HepG2 (cell line): ENCODE data around the gene RCN1. TPM values are rescaled to one million over a fixed set of nuclear protein-coding genes. Genes with fewer than 3 reads are reported as not detected.

Source experiments
- DNMT3B ChIP-seq: conservative IDR thresholded peaks from 2 replicates; pipeline ENCODE4 v1.6.1; 2016; ENCODE audit warnings: missing biosample characterization, control low read depth
- HHEX ChIP-seq: IDR thresholded peaks from 2 replicates; pipeline ENCODE4 v1.6.1; 2016; ENCODE audit warnings: control low read depth
- HMGA1 ChIP-seq: sonication (generic); formaldehyde crosslinking; conservative IDR thresholded peaks from 2 replicates; pipeline ENCODE4 v1.4.0; 2020; ENCODE audit warnings: missing genetic modification reagents
- KLF12 ChIP-seq: sonication (generic); formaldehyde crosslinking; IDR thresholded peaks from 2 replicates; pipeline ENCODE4 v1.4.0; 2020; ENCODE audit warnings: missing genetic modification reagents, borderline replicate concordance
- KLF13 ChIP-seq: sonication (generic); formaldehyde crosslinking; IDR thresholded peaks from 2 replicates; pipeline ENCODE4 v1.4.0; 2020; ENCODE audit warnings: mild to moderate bottlenecking, missing genetic modification reagents
- POGK ChIP-seq: sonication (generic); formaldehyde crosslinking; conservative IDR thresholded peaks from 2 replicates; pipeline ENCODE4 v1.8.0; 2022; ENCODE audit warnings: mild to moderate bottlenecking, moderate library complexity, missing genetic modification reagents
- PPARG ChIP-seq: conservative IDR thresholded peaks from 2 replicates; pipeline ENCODE4 v1.6.1; 2016; ENCODE audit warnings: missing biosample characterization, missing genetic modification reagents
- RBM22 ChIP-seq: fragments of 200-400 bp; formaldehyde crosslinking; optimal IDR thresholded peaks from 2 replicates; pipeline ENCODE3; 2017; ENCODE audit warnings: mild to moderate bottlenecking, low read length, moderate library complexity
- SRSF4 ChIP-seq: fragments of 200-400 bp; formaldehyde crosslinking; IDR thresholded peaks from one replicate; pipeline ENCODE4 v1.6.1; 2018; ENCODE audit warnings: mild to moderate bottlenecking, low read depth, low read length, moderate library complexity; ENCODE audit not compliant: poor library complexity, severe bottlenecking
- TAF1 ChIP-seq: sonication (generic); formaldehyde crosslinking; IDR thresholded peaks from 2 replicates; pipeline ENCODE4 v1.4.0; 2020; ENCODE audit warnings: missing genetic modification reagents
- TP53 ChIP-seq: sonication (generic); formaldehyde crosslinking; conservative IDR thresholded peaks from 2 replicates; pipeline ENCODE4 v1.4.0; 2020; ENCODE audit warnings: missing genetic modification reagents
- U2AF1 ChIP-seq: fragments of 200-400 bp; formaldehyde crosslinking; optimal IDR thresholded peaks from 2 replicates; pipeline ENCODE3; 2017; ENCODE audit warnings: mild to moderate bottlenecking, low read depth, low read length
- U2AF2 ChIP-seq: fragments of 200-400 bp; formaldehyde crosslinking; IDR thresholded peaks from 2 replicates; pipeline ENCODE4 v1.6.1; 2017; ENCODE audit warnings: low read depth, mild to moderate bottlenecking, low read length
- ZBTB42 ChIP-seq: sonication (generic); formaldehyde crosslinking; IDR thresholded peaks from 2 replicates; pipeline ENCODE4 v1.5.0; 2020; ENCODE audit warnings: mild to moderate bottlenecking, missing genetic modification reagents
- ZFAT ChIP-seq: sonication (generic); formaldehyde crosslinking; conservative IDR thresholded peaks from 2 replicates; pipeline ENCODE4 v1.8.1; 2023; ENCODE audit warnings: missing genetic modification reagents, inconsistent platforms
- ZNF138 ChIP-seq: sonication (generic); formaldehyde crosslinking; IDR thresholded peaks from 2 replicates; pipeline ENCODE4 v1.5.0; 2020; ENCODE audit warnings: mild to moderate bottlenecking, low read depth, missing genetic modification reagents
- ZNF549 ChIP-seq: sonication (generic); formaldehyde crosslinking; IDR thresholded peaks from 2 replicates; pipeline ENCODE4 v1.5.0; 2020; ENCODE audit warnings: missing genetic modification reagents
- ZNF552 ChIP-seq: sonication (generic); formaldehyde crosslinking; IDR thresholded peaks from 2 replicates; pipeline ENCODE4 v1.9.0; 2022; ENCODE audit warnings: missing genetic modification reagents, mild to moderate bottlenecking, borderline replicate concordance
- polyA plus RNA-seq, 8 experiments: library from polyadenylated mRNA; depleted of rRNA in 3 of 8; stranded (reverse) in 7 of 8; unstranded in 1 of 8; fragments of >200 nt; fragmentation: Illumina TruSeq in 4 of 8; extraction: Trizol in 4 of 8; gene quantifications; 2 replicates each; pipeline versions ENCODE4 v1.2.1 to v1.2.3, GENCODE V29; 2011 to 2016; ENCODE audit warnings: low read depth in 4 of 8, missing spikeins in 1 of 8, mixed read lengths in 1 of 8; ENCODE audit not compliant: insufficient read depth in 1 of 8
- total RNA-seq, 5 experiments: library from RNA; depleted of rRNA; stranded (reverse); fragments of >200 nt; fragmentation: Illumina TruSeq; extraction: Trizol; gene quantifications; 2 replicates each; pipeline ENCODE4 v1.2.3, GENCODE V29; 2016; ENCODE audit warnings: low read depth in 1 of 5
- TF ChIP-seq, protein P1 (sequence below): sonication (generic); formaldehyde crosslinking; IDR thresholded peaks from 2 replicates; pipeline ENCODE4 v1.4.0; 2020; ENCODE audit warnings: mild to moderate bottlenecking, missing genetic modification reagents
- TF ChIP-seq, protein P2 (sequence below): sonication (generic); formaldehyde crosslinking; IDR thresholded peaks from 2 replicates; pipeline ENCODE4 v1.5.0; 2020; ENCODE audit warnings: mild to moderate bottlenecking, low read depth, missing genetic modification reagents, borderline replicate concordance
- TF ChIP-seq, protein P3 (sequence below): sonication (generic); formaldehyde crosslinking; IDR thresholded peaks from 2 replicates; pipeline ENCODE4 v1.5.1; 2020; ENCODE audit warnings: missing genetic modification reagents, mild to moderate bottlenecking, borderline replicate concordance
- TF ChIP-seq, protein P4 (sequence below): sonication (generic); formaldehyde crosslinking; IDR thresholded peaks from 2 replicates; pipeline ENCODE4 v1.5.0; 2020; ENCODE audit warnings: mild to moderate bottlenecking, missing genetic modification reagents

The RCN1 gene
- total and polyA plus RNA-seq, 2 of the 13 experiments (the other 11 are each of a cell fraction or from before 2014, with no cell fraction given), result 22.0 to 28.5 TPM

DNA sequence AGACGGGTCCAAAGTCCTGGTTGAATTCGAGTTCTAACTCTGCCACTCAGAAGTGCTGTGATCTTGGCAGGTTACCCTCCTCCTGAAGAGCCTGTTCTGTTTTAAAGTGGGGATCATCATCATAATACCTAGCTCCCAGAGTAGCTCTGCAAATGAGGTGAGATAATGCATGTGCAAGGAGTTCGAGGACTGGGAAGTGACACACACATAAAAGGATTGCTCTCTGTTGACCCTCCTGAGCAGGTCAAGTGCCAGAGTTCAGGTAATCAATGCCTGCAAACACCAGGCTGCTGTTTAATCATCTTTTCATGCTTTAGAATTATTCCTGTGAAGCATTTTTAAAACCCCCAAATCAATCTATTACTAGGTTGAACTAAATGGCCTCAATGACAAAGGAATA is 19.9 kb downstream of the RCN1 start (continued):
- TF ChIP-seq, protein P1, sequence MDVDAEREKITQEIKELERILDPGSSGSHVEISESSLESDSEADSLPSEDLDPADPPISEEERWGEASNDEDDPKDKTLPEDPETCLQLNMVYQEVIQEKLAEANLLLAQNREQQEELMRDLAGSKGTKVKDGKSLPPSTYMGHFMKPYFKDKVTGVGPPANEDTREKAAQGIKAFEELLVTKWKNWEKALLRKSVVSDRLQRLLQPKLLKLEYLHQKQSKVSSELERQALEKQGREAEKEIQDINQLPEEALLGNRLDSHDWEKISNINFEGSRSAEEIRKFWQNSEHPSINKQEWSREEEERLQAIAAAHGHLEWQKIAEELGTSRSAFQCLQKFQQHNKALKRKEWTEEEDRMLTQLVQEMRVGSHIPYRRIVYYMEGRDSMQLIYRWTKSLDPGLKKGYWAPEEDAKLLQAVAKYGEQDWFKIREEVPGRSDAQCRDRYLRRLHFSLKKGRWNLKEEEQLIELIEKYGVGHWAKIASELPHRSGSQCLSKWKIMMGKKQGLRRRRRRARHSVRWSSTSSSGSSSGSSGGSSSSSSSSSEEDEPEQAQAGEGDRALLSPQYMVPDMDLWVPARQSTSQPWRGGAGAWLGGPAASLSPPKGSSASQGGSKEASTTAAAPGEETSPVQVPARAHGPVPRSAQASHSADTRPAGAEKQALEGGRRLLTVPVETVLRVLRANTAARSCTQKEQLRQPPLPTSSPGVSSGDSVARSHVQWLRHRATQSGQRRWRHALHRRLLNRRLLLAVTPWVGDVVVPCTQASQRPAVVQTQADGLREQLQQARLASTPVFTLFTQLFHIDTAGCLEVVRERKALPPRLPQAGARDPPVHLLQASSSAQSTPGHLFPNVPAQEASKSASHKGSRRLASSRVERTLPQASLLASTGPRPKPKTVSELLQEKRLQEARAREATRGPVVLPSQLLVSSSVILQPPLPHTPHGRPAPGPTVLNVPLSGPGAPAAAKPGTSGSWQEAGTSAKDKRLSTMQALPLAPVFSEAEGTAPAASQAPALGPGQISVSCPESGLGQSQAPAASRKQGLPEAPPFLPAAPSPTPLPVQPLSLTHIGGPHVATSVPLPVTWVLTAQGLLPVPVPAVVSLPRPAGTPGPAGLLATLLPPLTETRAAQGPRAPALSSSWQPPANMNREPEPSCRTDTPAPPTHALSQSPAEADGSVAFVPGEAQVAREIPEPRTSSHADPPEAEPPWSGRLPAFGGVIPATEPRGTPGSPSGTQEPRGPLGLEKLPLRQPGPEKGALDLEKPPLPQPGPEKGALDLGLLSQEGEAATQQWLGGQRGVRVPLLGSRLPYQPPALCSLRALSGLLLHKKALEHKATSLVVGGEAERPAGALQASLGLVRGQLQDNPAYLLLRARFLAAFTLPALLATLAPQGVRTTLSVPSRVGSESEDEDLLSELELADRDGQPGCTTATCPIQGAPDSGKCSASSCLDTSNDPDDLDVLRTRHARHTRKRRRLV (CRISPR knock-in tag), result no peak
- no peak for TF ChIP-seq POGK
- TF ChIP-seq, protein P2, sequence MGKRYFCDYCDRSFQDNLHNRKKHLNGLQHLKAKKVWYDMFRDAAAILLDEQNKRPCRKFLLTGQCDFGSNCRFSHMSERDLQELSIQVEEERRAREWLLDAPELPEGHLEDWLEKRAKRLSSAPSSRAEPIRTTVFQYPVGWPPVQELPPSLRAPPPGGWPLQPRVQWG (CRISPR knock-in tag), result no peak
- no peak for TF ChIP-seq TP53
- TF ChIP-seq U2AF1, result no peak
- TF ChIP-seq HMGA1 (CRISPR knock-in tag), result no peak
- TF ChIP-seq KLF13 (CRISPR knock-in tag), result no peak
- TF ChIP-seq DNMT3B (CRISPR knock-in tag), result no peak
- no peak for TF ChIP-seq RBM22
- TF ChIP-seq TAF1, result no peak
- TF ChIP-seq ZBTB42 (CRISPR knock-in tag), result no peak
- no peak for TF ChIP-seq ZNF552 (CRISPR knock-in tag)
- TF ChIP-seq ZNF549, result no peak
- no peak for TF ChIP-seq KLF12 (CRISPR knock-in tag)
- TF ChIP-seq SRSF4, result no peak
- TF ChIP-seq ZFAT (CRISPR knock-in tag), result no peak
- TF ChIP-seq, protein P3, sequence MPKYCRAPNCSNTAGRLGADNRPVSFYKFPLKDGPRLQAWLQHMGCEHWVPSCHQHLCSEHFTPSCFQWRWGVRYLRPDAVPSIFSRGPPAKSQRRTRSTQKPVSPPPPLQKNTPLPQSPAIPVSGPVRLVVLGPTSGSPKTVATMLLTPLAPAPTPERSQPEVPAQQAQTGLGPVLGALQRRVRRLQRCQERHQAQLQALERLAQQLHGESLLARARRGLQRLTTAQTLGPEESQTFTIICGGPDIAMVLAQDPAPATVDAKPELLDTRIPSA (CRISPR knock-in tag), result no peak
- TF ChIP-seq U2AF2, result no peak
- no peak for TF ChIP-seq ZNF138 (CRISPR knock-in tag)
- TF ChIP-seq PPARG, result no peak
- peak; percentile 42; the same call in 1 of the 2 replicates for TF ChIP-seq HHEX (CRISPR knock-in tag)
- TF ChIP-seq, protein P4, sequence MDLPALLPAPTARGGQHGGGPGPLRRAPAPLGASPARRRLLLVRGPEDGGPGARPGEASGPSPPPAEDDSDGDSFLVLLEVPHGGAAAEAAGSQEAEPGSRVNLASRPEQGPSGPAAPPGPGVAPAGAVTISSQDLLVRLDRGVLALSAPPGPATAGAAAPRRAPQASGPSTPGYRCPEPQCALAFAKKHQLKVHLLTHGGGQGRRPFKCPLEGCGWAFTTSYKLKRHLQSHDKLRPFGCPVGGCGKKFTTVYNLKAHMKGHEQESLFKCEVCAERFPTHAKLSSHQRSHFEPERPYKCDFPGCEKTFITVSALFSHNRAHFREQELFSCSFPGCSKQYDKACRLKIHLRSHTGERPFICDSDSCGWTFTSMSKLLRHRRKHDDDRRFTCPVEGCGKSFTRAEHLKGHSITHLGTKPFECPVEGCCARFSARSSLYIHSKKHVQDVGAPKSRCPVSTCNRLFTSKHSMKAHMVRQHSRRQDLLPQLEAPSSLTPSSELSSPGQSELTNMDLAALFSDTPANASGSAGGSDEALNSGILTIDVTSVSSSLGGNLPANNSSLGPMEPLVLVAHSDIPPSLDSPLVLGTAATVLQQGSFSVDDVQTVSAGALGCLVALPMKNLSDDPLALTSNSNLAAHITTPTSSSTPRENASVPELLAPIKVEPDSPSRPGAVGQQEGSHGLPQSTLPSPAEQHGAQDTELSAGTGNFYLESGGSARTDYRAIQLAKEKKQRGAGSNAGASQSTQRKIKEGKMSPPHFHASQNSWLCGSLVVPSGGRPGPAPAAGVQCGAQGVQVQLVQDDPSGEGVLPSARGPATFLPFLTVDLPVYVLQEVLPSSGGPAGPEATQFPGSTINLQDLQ (CRISPR knock-in tag), result no peak
